OCI-LY3 (cell line): ENCODE measurements around the gene ZMIZ1.
A peak's percentile ranks its signal among the peaks of the same experiment; 100 is the strongest.

Experiments used
- H2AFZ ChIP-seq: fragments of 200-600, 300-600 bp; shearing (Covaris generic); 2 replicates; pipeline ENCODE4 v1.6.0; 2014; ENCODE audit warnings: antibody characterized with exemption, low read depth, low read length
- H3K27ac ChIP-seq: fragments of 200-600, 300-600 bp; sonication (generic); 2 replicates; pipeline ENCODE4 v1.5.1; 2014; ENCODE audit warnings: mild to moderate bottlenecking, low read length, moderate library complexity, mixed read lengths
- H3K27me3 ChIP-seq: fragments of 200-600, 300-600 bp; sonication (generic); 2 replicates; pipeline ENCODE4 v1.6.1; 2014; ENCODE audit warnings: low read depth, low read length, mixed read lengths
- H3K36me3 ChIP-seq: fragments of 200-600, 300-600 bp; sonication (generic); replicated peaks from 2 replicates; pipeline ENCODE3; 2014; ENCODE audit warnings: low read depth, low read length, mixed read lengths
- H3K4me1 ChIP-seq: fragments of 300-600, 200-600 bp; sonication (generic); 2 replicates; pipeline ENCODE4 v1.6.1; 2014; ENCODE audit warnings: low read length, mixed read lengths
- H3K4me2 ChIP-seq: fragments of 200-600, 300-600 bp; sonication (generic); 2 replicates; pipeline ENCODE4 v1.6.1; 2014; ENCODE audit warnings: low read length, mixed read lengths
- H3K4me3 ChIP-seq: fragments of 300-600, 200-600 bp; sonication (generic); 2 replicates; pipeline ENCODE4 v1.5.1; 2014; ENCODE audit warnings: antibody characterized with exemption, mild to moderate bottlenecking, low read length, moderate library complexity
- H3K79me2 ChIP-seq: fragments of 300-600, 200-600 bp; shearing (Covaris generic); 2 replicates; pipeline ENCODE4 v1.6.1; 2014; ENCODE audit warnings: mild to moderate bottlenecking, low read length, mixed read lengths
- H3K9ac ChIP-seq: fragments of 300-600, 200-600 bp; shearing (Covaris generic); 2 replicates; pipeline ENCODE4 v1.6.0; 2014; ENCODE audit warnings: mild to moderate bottlenecking, low read length, moderate library complexity
- H3K9me3 ChIP-seq: fragments of 200-600, 300-600 bp; shearing (Covaris generic); 2 replicates; pipeline ENCODE4 v1.6.1; 2014; ENCODE audit warnings: low read length, mixed read lengths; ENCODE audit not compliant: insufficient read depth
- H4K20me1 ChIP-seq: fragments of 200-600, 300-600 bp; sonication (generic); 2 replicates; pipeline ENCODE4 v1.6.1; 2016; ENCODE audit warnings: low read length, mixed read lengths; ENCODE audit not compliant: insufficient read depth
- EZH2phosphoT487 ChIP-seq: fragments of 200-600 bp; shearing (Covaris generic); IDR thresholded peaks from 2 replicates; pipeline ENCODE4 v1.6.1; 2018; ENCODE audit warnings: antibody characterized with exemption, mixed run types, low read depth
- TF ChIP-seq, protein P1 (sequence below): fragments of 200-600, 300-600 bp; sonication (generic); IDR thresholded peaks from 2 replicates; pipeline ENCODE4 v1.5.1; 2014; ENCODE audit warnings: antibody characterized with exemption, low read length, low read depth

Gene ZMIZ1

DNA sequence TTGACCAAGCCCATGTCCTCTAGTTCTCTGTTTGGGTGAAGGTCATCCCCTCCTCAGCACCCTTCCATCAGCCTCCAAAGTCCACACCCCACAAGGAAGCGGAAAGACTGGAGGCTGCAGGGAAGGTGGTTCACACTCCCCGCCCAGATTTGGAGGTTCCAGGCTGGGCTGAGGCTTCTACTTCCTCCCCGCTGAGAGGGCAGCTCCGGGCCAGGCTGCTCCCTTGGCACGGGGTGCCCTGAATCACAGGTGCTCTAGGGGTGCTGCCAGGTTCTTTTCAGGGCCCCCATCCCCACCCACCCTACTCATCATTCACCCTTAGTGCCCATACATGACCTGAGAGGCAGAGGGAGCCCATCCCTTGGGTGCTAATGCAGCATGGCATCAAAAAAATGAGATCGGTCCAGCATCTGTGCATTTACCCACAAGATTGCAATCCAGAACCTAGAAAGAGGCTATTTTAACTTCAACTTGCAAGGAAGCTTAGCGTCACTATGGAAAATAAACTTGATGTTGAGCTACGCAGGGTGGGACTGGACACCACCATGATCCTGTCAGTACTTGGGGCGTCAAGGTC lies 47.3 kb upstream of the ZMIZ1 start:
- Histone ChIP-seq H3K4me3 (no peak overlapping the region), H2AFZ (no peak overlapping the region), H3K36me3 (no peaks in the 10 kb centered on the region), H3K79me2 (no peaks in the 10 kb centered on the region), H3K27me3 (no peaks in the 10 kb centered on the region), H4K20me1 (no peaks in the 10 kb centered on the region), H3K4me1 (no peaks in the 10 kb centered on the region), H3K4me2 (no peak overlapping the region), H3K9ac (no peak overlapping the region), H3K27ac (no peak overlapping the region), H3K9me3 (no peaks in the 10 kb centered on the region)
- TF ChIP-seq EZH2phosphoT487: no peak
- TF ChIP-seq, protein P1, sequence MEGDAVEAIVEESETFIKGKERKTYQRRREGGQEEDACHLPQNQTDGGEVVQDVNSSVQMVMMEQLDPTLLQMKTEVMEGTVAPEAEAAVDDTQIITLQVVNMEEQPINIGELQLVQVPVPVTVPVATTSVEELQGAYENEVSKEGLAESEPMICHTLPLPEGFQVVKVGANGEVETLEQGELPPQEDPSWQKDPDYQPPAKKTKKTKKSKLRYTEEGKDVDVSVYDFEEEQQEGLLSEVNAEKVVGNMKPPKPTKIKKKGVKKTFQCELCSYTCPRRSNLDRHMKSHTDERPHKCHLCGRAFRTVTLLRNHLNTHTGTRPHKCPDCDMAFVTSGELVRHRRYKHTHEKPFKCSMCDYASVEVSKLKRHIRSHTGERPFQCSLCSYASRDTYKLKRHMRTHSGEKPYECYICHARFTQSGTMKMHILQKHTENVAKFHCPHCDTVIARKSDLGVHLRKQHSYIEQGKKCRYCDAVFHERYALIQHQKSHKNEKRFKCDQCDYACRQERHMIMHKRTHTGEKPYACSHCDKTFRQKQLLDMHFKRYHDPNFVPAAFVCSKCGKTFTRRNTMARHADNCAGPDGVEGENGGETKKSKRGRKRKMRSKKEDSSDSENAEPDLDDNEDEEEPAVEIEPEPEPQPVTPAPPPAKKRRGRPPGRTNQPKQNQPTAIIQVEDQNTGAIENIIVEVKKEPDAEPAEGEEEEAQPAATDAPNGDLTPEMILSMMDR: no peak

DNA sequence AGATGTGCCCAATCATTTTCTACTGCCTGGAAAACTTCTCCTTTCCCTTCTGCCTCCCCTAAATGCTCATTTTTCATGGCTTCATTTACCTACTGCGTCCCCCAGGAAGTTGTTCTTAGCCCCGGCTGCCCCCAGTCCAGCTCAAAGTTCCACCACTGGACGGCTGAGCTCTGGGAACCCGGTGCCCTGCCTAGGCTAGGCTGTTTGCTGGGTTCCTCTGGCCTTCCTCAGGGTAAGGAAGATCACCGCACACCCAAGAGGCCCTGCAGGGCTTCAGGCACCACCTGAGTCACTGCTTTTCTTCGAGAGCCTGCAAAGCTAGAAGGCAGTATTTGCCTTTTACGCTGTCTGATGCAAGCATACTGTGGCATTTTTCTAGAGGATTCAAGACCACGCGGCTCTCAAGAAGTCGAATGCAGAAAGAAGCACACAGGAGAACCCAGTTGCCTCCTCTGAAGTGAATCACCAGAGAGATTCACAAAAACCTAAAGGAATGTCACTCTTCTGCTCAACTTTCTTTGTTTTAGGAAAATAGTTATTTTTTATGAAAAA lies 46.7 kb upstream of the ZMIZ1 start:
- no peaks in the 10 kb centered on the region for H3K4me1 ChIP-seq
- H3K79me2 ChIP-seq: no peaks in the 10 kb centered on the region
- H3K27ac ChIP-seq: no peak overlapping the region
- H3K9me3 ChIP-seq: no peaks in the 10 kb centered on the region
- no peak overlapping the region for H3K9ac ChIP-seq
- no peak overlapping the region for H2AFZ ChIP-seq
- no peaks in the 10 kb centered on the region for H4K20me1 ChIP-seq
- no peak for TF ChIP-seq EZH2phosphoT487
- TF ChIP-seq, protein P1: no peak
- no peak overlapping the region for H3K4me2 ChIP-seq
- H3K36me3 ChIP-seq: no peaks in the 10 kb centered on the region
- no peak overlapping the region for H3K4me3 ChIP-seq
- no peaks in the 10 kb centered on the region for H3K27me3 ChIP-seq

DNA sequence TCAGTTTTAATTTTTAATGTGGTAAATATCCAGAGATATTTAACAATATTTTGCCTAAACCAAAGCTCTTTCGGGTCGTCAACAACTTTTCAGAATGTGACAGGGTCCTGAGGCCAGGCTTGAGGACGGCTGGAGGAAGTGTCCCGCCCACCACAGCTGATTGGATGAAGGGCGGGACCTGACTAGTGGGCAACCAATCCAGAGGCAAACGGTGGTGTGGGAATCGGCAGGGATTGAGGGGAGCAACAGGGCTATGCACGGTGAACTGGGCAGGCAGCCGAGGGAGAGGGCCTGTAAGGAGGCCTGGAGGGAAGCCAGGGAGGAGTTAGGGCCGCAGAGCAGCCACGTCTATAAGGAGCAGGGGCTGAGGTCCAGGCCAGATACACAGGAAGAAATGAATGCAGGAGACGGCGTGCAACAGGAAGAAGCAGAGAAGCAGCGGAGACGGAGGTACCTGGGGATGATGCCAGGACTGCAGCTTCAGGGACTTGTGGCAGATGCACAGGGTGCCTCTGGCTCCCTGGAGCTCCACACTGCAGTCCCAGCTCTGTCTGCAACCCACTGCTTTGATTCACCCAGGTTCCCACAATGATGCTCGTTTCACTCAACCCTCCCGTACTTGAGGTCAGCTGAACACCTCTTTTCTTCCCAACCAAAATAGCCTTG lies 46.1 kb upstream of the ZMIZ1 start:
- Histone ChIP-seq H3K4me3 (peak overlapping the region; percentile 52), H3K9me3 (no peaks in the 10 kb centered on the region), H3K9ac (no peak overlapping the region), H2AFZ (no peak overlapping the region), H3K79me2 (no peaks in the 10 kb centered on the region), H4K20me1 (no peaks in the 10 kb centered on the region), H3K27ac (no peak overlapping the region), H3K4me2 (peak overlapping the region; percentile 51), H3K4me1 (no peaks in the 10 kb centered on the region), H3K36me3 (no peaks in the 10 kb centered on the region), H3K27me3 (no peaks in the 10 kb centered on the region)
- no peak for TF ChIP-seq EZH2phosphoT487
- TF ChIP-seq, protein P1: no peak

DNA sequence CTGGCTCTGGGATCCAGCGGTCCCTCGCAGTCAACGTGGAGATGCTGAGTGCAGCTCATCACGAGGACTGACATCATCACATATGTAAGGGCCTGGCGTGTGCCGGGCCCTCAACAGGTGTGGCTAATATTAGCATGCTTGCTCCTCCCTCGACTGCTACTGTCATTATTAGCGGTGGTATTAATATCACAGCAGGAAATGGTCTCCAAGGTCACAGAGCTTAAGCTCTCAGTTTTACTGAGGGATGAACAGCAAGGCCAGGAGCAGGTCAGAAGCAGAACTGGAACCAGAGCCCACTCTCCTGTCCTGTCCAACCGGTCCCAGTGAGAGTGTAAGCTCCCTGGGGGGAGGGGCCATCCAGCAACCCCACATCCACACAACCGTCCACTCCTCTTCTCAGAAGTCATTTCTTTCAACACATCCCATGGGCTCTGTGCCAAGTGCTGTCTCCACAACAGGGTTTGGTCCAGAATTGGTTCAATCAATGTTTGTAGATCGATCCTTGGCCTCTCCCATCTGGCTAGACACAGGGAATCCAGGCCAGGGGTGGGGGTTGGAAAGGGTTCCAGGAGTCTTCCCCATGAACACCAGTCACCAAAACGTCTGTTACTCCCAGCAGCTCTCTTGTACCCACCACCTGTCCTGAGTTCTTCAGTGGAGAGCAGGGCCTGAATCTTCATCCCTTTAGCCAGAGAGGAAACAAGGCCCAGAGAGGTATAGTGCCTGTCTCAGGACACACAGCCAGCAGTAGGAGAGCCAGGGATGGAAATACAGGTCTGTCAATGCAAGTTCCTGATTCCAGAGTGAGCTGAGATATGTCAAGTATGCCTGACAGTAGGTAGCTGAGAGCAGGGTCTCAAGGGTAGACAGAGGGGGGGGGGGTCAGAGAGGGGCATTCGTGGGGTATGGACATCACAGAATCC lies 45.3 kb upstream of the ZMIZ1 start:
- peak overlapping the region; percentile 51 for H3K4me2 ChIP-seq

More for the DNA sequence above, 45.3 kb upstream of the ZMIZ1 start:
- TF ChIP-seq, protein P1: no peak
- no peak for TF ChIP-seq EZH2phosphoT487
- Histone ChIP-seq H3K79me2 (no peaks in the 10 kb centered on the region), H3K4me1 (no peaks in the 10 kb centered on the region), H3K36me3 (no peaks in the 10 kb centered on the region), H2AFZ (no peak overlapping the region), H3K27me3 (no peaks in the 10 kb centered on the region), H4K20me1 (no peaks in the 10 kb centered on the region), H3K9ac (no peak overlapping the region), H3K27ac (no peak overlapping the region), H3K4me3 (peak overlapping the region; percentile 52), H3K9me3 (no peaks in the 10 kb centered on the region)
